GM20000 (cell line): ENCODE data around the gene PRKD3.

Experiments used
- DNase-seq: peaks from one replicate; pipeline ENCODE4 v3.0.0; 2012; ENCODE audit warnings: low spot score
- CTCF ChIP-seq: IDR thresholded peaks from 2 replicates; pipeline ENCODE4 v1.5.1; 2012; ENCODE audit warnings: mild to moderate bottlenecking, control low read depth; ENCODE audit errors: extremely low read depth, missing control alignments

Gene PRKD3

GRCh38 chr2:37315364-37315763 lies 9.3 kb downstream of the PRKD3 start:
- no peak for TF ChIP-seq CTCF
- no peak for DNase-seq

- no peak for TF ChIP-seq CTCF
- DNase-seq, result no peak
These were observed 17.1 kb downstream of the PRKD3 start for GRCh38 chr2:37307500-37307899.

- no peak for DNase-seq
- TF ChIP-seq CTCF, result no peak
These were observed 18.6 kb downstream of the PRKD3 start for GRCh38 chr2:37306024-37306423.

- TF ChIP-seq CTCF, result no peak
- no peak for DNase-seq
These were observed 21.9 kb downstream of the PRKD3 start for GRCh38 chr2:37302701-37303252.

GRCh38 chr2:37301408-37301807 lies 23.2 kb downstream of the PRKD3 start:
- no peak for DNase-seq

GRCh38 chr2:37300578-37300977 lies 24.1 kb downstream of the PRKD3 start:
- no peak for TF ChIP-seq CTCF
- no peak for DNase-seq

More at GRCh38 chr2:37301408-37301807, 23.2 kb downstream of the PRKD3 start:
- TF ChIP-seq CTCF, result no peak

GRCh38 chr2:37300146-37300545 lies 24.5 kb downstream of the PRKD3 start:
- no peak for TF ChIP-seq CTCF

More at GRCh38 chr2:37300146-37300545, 24.5 kb downstream of the PRKD3 start:
- no peak for DNase-seq
